GM13976 (cell line): ENCODE data around the gene ARHGEF9.
"Not testable (repeated sequence)": the region's sequence is repeated elsewhere in the genome, so short reads cannot be mapped to it uniquely, and the experiment has no call there.

ENCODE experiments used
- DNase-seq: peaks from one replicate; pipeline ENCODE4 v3.0.0; 2012; ENCODE audit warnings: low spot score
- CTCF ChIP-seq: IDR thresholded peaks from 2 replicates; pipeline ENCODE4 v1.5.1; 2012; ENCODE audit warnings: borderline replicate concordance, mild to moderate bottlenecking; ENCODE audit not compliant: insufficient read depth; ENCODE audit errors: extremely low read depth, missing control alignments, control extremely low read depth
- in situ Hi-C: fragments of 300-500 bp; cut with MboI; formaldehyde crosslinking; loops from one replicate; pipeline ENCODE4 v1.12.0; 2022; ENCODE audit warnings: low sequenced_read_pairs, mixed read lengths, inconsistent platforms; ENCODE audit not compliant: unreplicated experiment

The ARHGEF9 gene

DNA sequence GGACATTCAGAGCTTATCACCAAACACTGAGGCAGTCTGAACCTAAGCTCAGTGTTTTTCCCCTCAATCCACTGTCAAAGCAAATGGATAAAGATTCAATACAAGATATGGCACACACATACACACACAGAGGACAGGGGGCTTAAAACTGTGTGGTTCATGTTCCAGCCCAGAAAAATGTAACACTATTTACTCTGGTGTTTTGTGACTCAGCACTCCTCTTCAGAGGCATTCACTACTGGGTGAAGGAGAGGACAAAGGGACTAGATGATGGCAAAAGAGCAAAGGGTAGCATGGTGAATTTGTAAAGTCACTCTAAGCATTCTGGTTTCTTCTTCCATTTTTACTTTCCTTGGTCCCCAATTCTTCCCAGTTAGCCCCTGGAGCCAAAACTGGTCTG, 120.3 kb downstream of the ARHGEF9 start:
- no peak for DNase-seq
- in situ Hi-C loops, result no loop called here
- no peak for TF ChIP-seq CTCF

- in situ Hi-C loops, result no loop called here
- no peak for DNase-seq
- no peak for TF ChIP-seq CTCF
Measured at GRCh38 chrX:63664083-63664482, 120.9 kb downstream of the ARHGEF9 start.

DNA sequence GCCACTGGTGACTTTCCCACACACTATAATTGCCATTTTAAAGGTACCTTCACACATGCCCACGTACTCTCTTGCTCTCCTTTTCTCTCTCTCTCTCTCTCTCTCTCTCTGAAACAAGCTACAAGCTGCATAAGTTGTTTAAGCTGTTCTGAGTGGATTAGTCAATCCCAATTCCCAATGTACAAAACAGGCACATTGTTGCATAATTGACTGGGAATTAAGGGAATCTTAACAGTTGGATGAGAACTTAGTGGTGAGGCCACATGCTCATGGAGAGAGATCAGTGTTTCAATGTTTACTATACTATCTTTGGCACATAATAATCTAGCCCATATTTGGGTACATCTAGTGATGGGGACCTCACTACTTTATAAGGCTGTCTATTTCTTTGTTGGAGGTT, 123.3 kb downstream of the ARHGEF9 start:
- TF ChIP-seq CTCF, result no peak
- in situ Hi-C loops, result no loop called here
- DNase-seq, result no peak

GRCh38 chrX:63658920-63659319, 126.1 kb downstream of the ARHGEF9 start:
- no peak for TF ChIP-seq CTCF
- in situ Hi-C loops, result no loop called here
- DNase-seq, result no peak

- TF ChIP-seq CTCF, result no peak
- no peak for DNase-seq
- in situ Hi-C loops, result no loop called here
Measured at GRCh38 chrX:63657821-63658220, 127.2 kb downstream of the ARHGEF9 start.

DNA sequence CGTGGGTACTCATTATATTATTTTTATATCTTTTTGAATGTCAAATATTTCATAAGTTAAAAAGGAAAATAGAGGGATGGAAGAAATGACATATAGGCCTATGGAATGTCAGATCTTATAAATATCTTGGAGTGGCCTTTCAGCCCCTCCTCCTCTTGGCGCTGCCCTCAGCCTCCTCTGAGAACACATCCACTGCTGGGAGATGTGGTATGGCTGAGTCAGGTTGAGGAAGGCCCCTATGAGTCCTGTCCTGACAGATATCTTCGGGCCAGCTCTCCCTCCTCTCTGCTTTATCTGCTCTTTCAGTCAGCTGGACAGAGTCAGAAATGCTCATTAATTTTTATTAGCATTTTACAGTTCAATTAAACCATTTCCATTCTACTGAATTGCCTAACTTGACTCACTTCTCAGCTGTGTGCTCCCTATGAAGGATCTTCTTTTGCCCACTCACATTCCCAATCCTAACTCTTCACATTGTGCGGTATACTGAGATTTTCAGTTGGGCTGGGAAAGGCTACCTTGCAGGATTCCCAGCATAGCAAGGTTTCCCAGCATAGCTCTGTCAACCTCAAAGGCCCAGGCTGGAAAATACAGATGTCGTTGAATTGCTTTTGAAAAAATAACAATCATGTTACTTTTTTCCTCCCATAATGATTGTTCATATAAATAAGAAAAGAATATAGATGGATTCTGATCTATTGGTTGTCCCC, 128.0 kb downstream of the ARHGEF9 start:
- no peak for DNase-seq
- in situ Hi-C loops, result no loop called here
- TF ChIP-seq CTCF, result no peak

- in situ Hi-C loops, result no loop called here
- TF ChIP-seq CTCF, result no peak
- no peak for DNase-seq
Measured at GRCh38 chrX:63652086-63652765, 132.8 kb downstream of the ARHGEF9 start.

DNA sequence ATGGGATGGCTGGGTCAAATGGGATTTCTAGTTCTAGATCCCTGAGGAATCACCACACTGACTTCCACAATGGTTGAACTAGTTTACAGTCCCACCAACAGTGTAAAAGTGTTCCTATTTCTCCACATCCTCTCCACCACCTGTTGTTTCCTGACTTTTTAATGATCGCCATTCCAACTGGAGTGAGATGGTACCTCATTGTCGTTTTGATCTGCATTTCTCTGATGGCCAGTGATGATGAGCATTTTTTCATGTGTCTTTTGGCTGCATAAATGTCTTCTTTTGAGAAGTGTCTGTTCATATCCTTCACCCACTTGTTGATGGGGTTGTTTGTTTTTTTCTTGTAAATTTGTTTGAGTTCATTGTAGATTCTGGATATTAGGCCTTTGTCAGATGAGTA, 139.3 kb downstream of the ARHGEF9 start:
- in situ Hi-C loops, DNase-seq: not testable (repeated sequence)
